Karpas-422 (cell line): Measurements from ENCODE around the gene CISH. TPM values are rescaled to one million over a fixed set of nuclear protein-coding genes. Genes with fewer than 3 reads are reported as not detected.

Experiments
- DNase-seq: peaks from one replicate; pipeline ENCODE4 v3.0.0-alpha.2; 2015
- H2AFZ ChIP-seq: fragments of 200-600 bp; sonication (generic); 2 replicates; pipeline ENCODE4 v1.6.1; 2014; ENCODE audit warnings: antibody characterized with exemption, low read length, mixed read lengths
- H3K27ac ChIP-seq: fragments of 200-600 bp; sonication (generic); 2 replicates; pipeline ENCODE4 v1.5.1; 2014; ENCODE audit warnings: mild to moderate bottlenecking, low read length, moderate library complexity
- H3K27me3 ChIP-seq: fragments of 200-600 bp; sonication (generic); 2 replicates; pipeline ENCODE4 v1.6.1; 2014; ENCODE audit warnings: low read length, mixed read lengths
- H3K36me3 ChIP-seq: fragments of 200-600 bp; sonication (generic); 2 replicates; pipeline ENCODE4 v1.6.1; 2014; ENCODE audit warnings: low read length, mixed read lengths; ENCODE audit not compliant: insufficient read depth
- H3K4me1 ChIP-seq: fragments of 200-600 bp; sonication (generic); 2 replicates; pipeline ENCODE4 v1.6.1; 2014; ENCODE audit warnings: mild to moderate bottlenecking, low read length, mixed read lengths
- H3K4me2 ChIP-seq: fragments of 200-600 bp; sonication (generic); 2 replicates; pipeline ENCODE4 v1.6.1; 2014; ENCODE audit warnings: low read length, low read depth, mild to moderate bottlenecking; ENCODE audit not compliant: poor library complexity, severe bottlenecking
- H3K4me3 ChIP-seq: fragments of 200-600 bp; sonication (generic); 2 replicates; pipeline ENCODE4 v1.5.1; 2014; ENCODE audit warnings: mild to moderate bottlenecking, antibody characterized with exemption, low read length, mixed read lengths
- H3K79me2 ChIP-seq: fragments of 200-600 bp; sonication (generic); 2 replicates; pipeline ENCODE4 v1.6.1; 2014; ENCODE audit warnings: mild to moderate bottlenecking, low read length, mixed read lengths
- H3K9ac ChIP-seq: fragments of 200-600 bp; sonication (generic); 2 replicates; pipeline ENCODE4 v1.6.0; 2014; ENCODE audit warnings: low read length
- H3K9me2 ChIP-seq: fragments of 200-600 bp; sonication (generic), shearing (Covaris generic); replicated peaks from 2 replicates; pipeline ENCODE4 v1.6.0; 2014; ENCODE audit warnings: mild to moderate bottlenecking, low read length, moderate library complexity; ENCODE audit not compliant: insufficient read depth
- H3K9me3 ChIP-seq: fragments of 300-700, 200-600 bp; sonication (generic); 2 replicates; pipeline ENCODE4 v1.6.1; 2014; ENCODE audit warnings: low read length, mixed read lengths
- H4K20me1 ChIP-seq: fragments of 200-600 bp; sonication (generic); 2 replicates; pipeline ENCODE4 v1.6.1; 2014; ENCODE audit warnings: mild to moderate bottlenecking, antibody characterized with exemption, low read length, low read depth; ENCODE audit not compliant: insufficient read depth
- total RNA-seq: library from RNA; depleted of rRNA; stranded (reverse); fragments of >200 nt; shearing (Covaris generic); gene quantifications from 2 replicates; pipeline ENCODE4 v1.2.3, GENCODE V29; 2014; ENCODE audit warnings: low replicate concordance

Gene CISH
- total RNA-seq, 1 experiment from 2014 or later, result not detected

- Histone ChIP-seq H3K27me3 (no peaks in the 10 kb centered on the region), H3K4me1 (no peaks in the 10 kb centered on the region), H3K4me2 (no peak overlapping the region), H3K79me2 (no peaks in the 10 kb centered on the region), H3K27ac (no peak overlapping the region), H4K20me1 (peaks cover 14% of the 10 kb centered on the region; the same call in 1 of the 2 replicates), H3K9me3 (no peaks in the 10 kb centered on the region), H2AFZ (no peak overlapping the region), H3K9me2 (no peaks in the 10 kb centered on the region), H3K4me3 (no peak overlapping the region), H3K36me3 (no peaks in the 10 kb centered on the region), H3K9ac (no peak overlapping the region)
- DNase-seq, result no peak
These were observed 21.7 kb upstream of the CISH start for GRCh38 chr3:50633230-50633790.

GRCh38 chr3:50632450-50632849, 20.9 kb upstream of the CISH start:
- Histone ChIP-seq H3K9me2 (no peaks in the 10 kb centered on the region), H3K9ac (no peak overlapping the region), H3K27ac (no peak overlapping the region), H3K4me2 (no peak overlapping the region), H3K79me2 (no peaks in the 10 kb centered on the region), H3K4me1 (no peaks in the 10 kb centered on the region), H3K4me3 (no peak overlapping the region), H3K9me3 (no peaks in the 10 kb centered on the region), H2AFZ (no peak overlapping the region), H4K20me1 (peaks cover 14% of the 10 kb centered on the region; the same call in 1 of the 2 replicates), H3K36me3 (no peaks in the 10 kb centered on the region), H3K27me3 (no peaks in the 10 kb centered on the region)
- no peak for DNase-seq

GRCh38 chr3:50630877-50631276, 19.3 kb upstream of the CISH start:
- Histone ChIP-seq H3K4me1 (no peaks in the 10 kb centered on the region), H3K79me2 (no peaks in the 10 kb centered on the region), H3K9me3 (no peaks in the 10 kb centered on the region), H2AFZ (no peak overlapping the region), H3K27me3 (no peaks in the 10 kb centered on the region), H3K36me3 (no peaks in the 10 kb centered on the region), H3K27ac (no peak overlapping the region), H3K4me2 (no peak overlapping the region), H4K20me1 (peaks cover 22% of the 10 kb centered on the region; the same call in 1 of the 2 replicates), H3K9ac (no peak overlapping the region), H3K9me2 (no peaks in the 10 kb centered on the region), H3K4me3 (no peak overlapping the region)
- DNase-seq, result no peak

GRCh38 chr3:50630394-50630793, 18.8 kb upstream of the CISH start:
- H3K79me2 ChIP-seq, result no peaks in the 10 kb centered on the region

GRCh38 chr3:50628601-50629000, 17.0 kb upstream of the CISH start:
- no peak overlapping the region for H3K4me3 ChIP-seq
- H3K4me2 ChIP-seq, result no peak overlapping the region
- H3K79me2 ChIP-seq, result no peaks in the 10 kb centered on the region
- H3K9ac ChIP-seq, result no peak overlapping the region
- H3K36me3 ChIP-seq, result no peaks in the 10 kb centered on the region
- H3K9me2 ChIP-seq, result no peaks in the 10 kb centered on the region
- H4K20me1 ChIP-seq, result peaks cover 24% of the 10 kb centered on the region
- no peaks in the 10 kb centered on the region for H3K4me1 ChIP-seq
- DNase-seq, result no peak
- H3K27me3 ChIP-seq, result no peaks in the 10 kb centered on the region
- no peak overlapping the region for H3K27ac ChIP-seq
- no peaks in the 10 kb centered on the region for H3K9me3 ChIP-seq
- no peak overlapping the region for H2AFZ ChIP-seq

More at GRCh38 chr3:50630394-50630793, 18.8 kb upstream of the CISH start:
- Histone ChIP-seq H2AFZ (no peak overlapping the region), H3K4me3 (no peak overlapping the region), H3K36me3 (no peaks in the 10 kb centered on the region), H3K9ac (no peak overlapping the region), H3K4me2 (no peak overlapping the region), H3K27me3 (no peaks in the 10 kb centered on the region), H3K4me1 (no peaks in the 10 kb centered on the region), H3K9me3 (no peaks in the 10 kb centered on the region), H4K20me1 (peaks cover 22% of the 10 kb centered on the region; the same call in 1 of the 2 replicates), H3K27ac (no peak overlapping the region), H3K9me2 (no peaks in the 10 kb centered on the region)
- no peak for DNase-seq

GRCh38 chr3:50627407-50628051, 16.0 kb upstream of the CISH start:
- no peak overlapping the region for H3K27ac ChIP-seq
- H3K9ac ChIP-seq, result no peak overlapping the region
- peak; percentile 71 for DNase-seq
- H3K4me3 ChIP-seq, result no peak overlapping the region
- H3K79me2 ChIP-seq, result no peaks in the 10 kb centered on the region
- no peaks in the 10 kb centered on the region for H3K9me2 ChIP-seq
- H3K36me3 ChIP-seq, result no peaks in the 10 kb centered on the region
- no peaks in the 10 kb centered on the region for H3K9me3 ChIP-seq
- no peak overlapping the region for H2AFZ ChIP-seq
- H3K4me1 ChIP-seq, result no peaks in the 10 kb centered on the region
- no peak overlapping the region for H3K4me2 ChIP-seq
- H3K27me3 ChIP-seq, result no peaks in the 10 kb centered on the region
- H4K20me1 ChIP-seq, result peaks cover 20% of the 10 kb centered on the region

GRCh38 chr3:50626401-50626800, 14.8 kb upstream of the CISH start:
- H3K27me3 ChIP-seq, result no peaks in the 10 kb centered on the region
- no peak for DNase-seq
- no peak overlapping the region for H3K4me2 ChIP-seq
- no peaks in the 10 kb centered on the region for H3K4me1 ChIP-seq
- H2AFZ ChIP-seq, result no peak overlapping the region
- no peaks in the 10 kb centered on the region for H3K9me2 ChIP-seq
- H3K36me3 ChIP-seq, result no peaks in the 10 kb centered on the region
- peaks cover 17% of the 10 kb centered on the region for H4K20me1 ChIP-seq
- H3K4me3 ChIP-seq, result no peak overlapping the region
- no peak overlapping the region for H3K27ac ChIP-seq
- H3K79me2 ChIP-seq, result no peaks in the 10 kb centered on the region
- H3K9me3 ChIP-seq, result no peaks in the 10 kb centered on the region
- no peak overlapping the region for H3K9ac ChIP-seq

GRCh38 chr3:50625231-50626182, 13.9 kb upstream of the CISH start:
- Histone ChIP-seq H3K9ac (no peak overlapping the region), H3K4me3 (no peak overlapping the region), H3K9me2 (no peaks in the 10 kb centered on the region), H2AFZ (no peak overlapping the region), H3K9me3 (no peaks in the 10 kb centered on the region), H3K4me1 (no peaks in the 10 kb centered on the region; the same call in 1 of the 2 replicates), H3K79me2 (no peaks in the 10 kb centered on the region), H3K4me2 (no peak overlapping the region), H3K36me3 (no peaks in the 10 kb centered on the region), H3K27me3 (no peaks in the 10 kb centered on the region), H3K27ac (no peak overlapping the region), H4K20me1 (peaks cover 17% of the 10 kb centered on the region)
- no peak for DNase-seq
